Measurements from ENCODE around the gene DDX52.

The DDX52 gene

DNA sequence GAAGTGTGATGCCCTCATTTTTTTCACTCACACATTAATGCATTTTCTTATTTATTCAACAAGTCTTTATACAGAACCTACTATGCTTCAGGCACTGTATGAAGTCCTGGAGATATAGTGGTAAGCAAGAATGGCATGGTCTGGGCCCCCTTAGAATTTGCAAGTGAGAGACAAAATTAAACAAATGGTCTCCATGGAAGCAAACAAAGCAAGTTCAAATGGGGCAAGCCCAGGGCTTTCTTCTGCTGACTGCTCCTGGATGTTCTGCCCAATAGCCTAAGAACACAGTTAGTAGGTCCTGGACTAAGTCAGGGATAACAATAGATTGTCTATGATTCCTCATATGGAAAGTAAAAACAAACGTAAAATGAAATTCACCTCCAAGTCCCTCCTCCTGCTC is 31.3 kb upstream of the DDX52 start:
- H3K4me1 ChIP-seq (ENCODE audit: control insufficient read depth in 2 of 2, insufficient read depth in 2 of 2, low read length in 2 of 2), result peaks cover 36 to 37% of the 10 kb centered on the region in 2 donors
- no peak overlapping the region for H3K4me3 ChIP-seq (ENCODE audit: low read length in 2 of 2)
- H3K27me3 ChIP-seq (ENCODE audit: control insufficient read depth in 2 of 2, insufficient read depth in 2 of 2, low read length in 2 of 2), result no peaks in the 10 kb centered on the region
- no peak overlapping the region for H3K9ac ChIP-seq (ENCODE audit: low read depth in 1 of 2, low read length in 2 of 2)
- H3K27ac ChIP-seq (ENCODE audit: low read depth in 2 of 2, low read length in 2 of 2), result no peak overlapping the region
- no peaks in the 10 kb centered on the region for H3K36me3 ChIP-seq (ENCODE audit: control insufficient read depth in 2 of 2, insufficient read depth in 2 of 2, low read length in 2 of 2)
- no peaks in the 10 kb centered on the region for H3K9me3 ChIP-seq (ENCODE audit: control insufficient read depth in 2 of 2, low read length in 2 of 2)

DNA sequence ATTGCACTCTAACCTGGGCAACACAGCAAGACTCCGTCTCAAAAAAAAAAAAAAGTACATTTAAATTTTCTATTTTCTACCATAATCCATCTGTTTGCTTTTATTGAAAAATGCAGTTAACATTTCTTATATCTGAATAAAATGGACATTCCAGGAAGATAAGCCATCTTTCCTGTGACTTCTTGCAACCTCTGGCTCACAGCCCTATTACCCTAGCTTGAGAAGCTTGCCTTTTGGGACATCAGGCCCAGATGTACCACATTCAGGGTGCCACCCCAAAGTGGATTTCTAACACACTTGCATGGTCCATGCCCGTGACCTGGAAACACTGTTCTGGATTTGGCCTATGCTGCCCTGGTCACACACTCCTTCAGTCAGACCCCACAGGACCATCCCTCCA is 30.1 kb upstream of the DDX52 start:
- H3K4me1 ChIP-seq (ENCODE audit: control insufficient read depth in 2 of 2, insufficient read depth in 2 of 2, low read length in 2 of 2), result peaks cover 36 to 37% of the 10 kb centered on the region in 2 donors
- H3K4me3 ChIP-seq (ENCODE audit: low read length in 2 of 2), result no peak overlapping the region
- H3K9ac ChIP-seq (ENCODE audit: low read depth in 1 of 2, low read length in 2 of 2), result no peak overlapping the region
- no peaks in the 10 kb centered on the region for H3K36me3 ChIP-seq (ENCODE audit: control insufficient read depth in 2 of 2, insufficient read depth in 2 of 2, low read length in 2 of 2)
- H3K9me3 ChIP-seq (ENCODE audit: control insufficient read depth in 2 of 2, low read length in 2 of 2), result no peaks in the 10 kb centered on the region
- no peaks in the 10 kb centered on the region for H3K27me3 ChIP-seq (ENCODE audit: control insufficient read depth in 2 of 2, insufficient read depth in 2 of 2, low read length in 2 of 2)
- H3K27ac ChIP-seq (ENCODE audit: low read depth in 2 of 2, low read length in 2 of 2), result no peak overlapping the region

DNA sequence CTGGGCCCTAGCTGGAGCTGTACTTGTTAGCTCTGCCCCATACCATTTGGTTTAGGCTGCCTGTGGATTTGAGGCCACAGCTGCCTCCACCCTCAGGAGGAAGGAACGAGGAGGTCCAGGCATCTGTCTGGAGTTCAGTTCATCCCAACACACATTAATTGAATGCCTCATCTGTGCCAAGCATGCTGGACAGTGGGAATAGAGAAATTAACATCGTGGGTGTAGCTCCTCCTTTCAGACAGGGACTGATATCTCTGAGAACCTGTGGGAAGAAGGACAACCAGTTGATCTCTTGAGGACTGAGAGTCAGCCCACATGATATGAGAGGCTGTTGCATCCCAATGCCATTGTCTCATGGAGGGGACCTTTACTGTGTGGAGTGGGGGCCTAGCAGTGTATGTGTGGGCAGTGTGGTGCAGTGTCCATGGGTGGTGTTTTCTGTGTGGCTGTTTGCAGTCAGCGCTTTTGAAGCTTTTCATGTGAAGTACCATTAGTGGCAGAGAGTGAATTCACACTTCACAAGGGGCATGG is 29.4 kb upstream of the DDX52 start:
- Histone ChIP-seq H3K4me3 (ENCODE audit: low read length in 2 of 2) (no peak overlapping the region), H3K27ac (ENCODE audit: low read depth in 2 of 2, low read length in 2 of 2) (peak overlapping the region; percentile 75 to 84), H3K36me3 (ENCODE audit: control insufficient read depth in 2 of 2, insufficient read depth in 2 of 2, low read length in 2 of 2) (no peaks in the 10 kb centered on the region), H3K4me1 (ENCODE audit: control insufficient read depth in 2 of 2, insufficient read depth in 2 of 2, low read length in 2 of 2) (peaks cover 36 to 37% of the 10 kb centered on the region in 2 donors), H3K9ac (ENCODE audit: low read depth in 1 of 2, low read length in 2 of 2) (no peak overlapping the region), H3K27me3 (ENCODE audit: control insufficient read depth in 2 of 2, insufficient read depth in 2 of 2, low read length in 2 of 2) (no peaks in the 10 kb centered on the region), H3K9me3 (ENCODE audit: control insufficient read depth in 2 of 2, low read length in 2 of 2) (no peaks in the 10 kb centered on the region)

DNA sequence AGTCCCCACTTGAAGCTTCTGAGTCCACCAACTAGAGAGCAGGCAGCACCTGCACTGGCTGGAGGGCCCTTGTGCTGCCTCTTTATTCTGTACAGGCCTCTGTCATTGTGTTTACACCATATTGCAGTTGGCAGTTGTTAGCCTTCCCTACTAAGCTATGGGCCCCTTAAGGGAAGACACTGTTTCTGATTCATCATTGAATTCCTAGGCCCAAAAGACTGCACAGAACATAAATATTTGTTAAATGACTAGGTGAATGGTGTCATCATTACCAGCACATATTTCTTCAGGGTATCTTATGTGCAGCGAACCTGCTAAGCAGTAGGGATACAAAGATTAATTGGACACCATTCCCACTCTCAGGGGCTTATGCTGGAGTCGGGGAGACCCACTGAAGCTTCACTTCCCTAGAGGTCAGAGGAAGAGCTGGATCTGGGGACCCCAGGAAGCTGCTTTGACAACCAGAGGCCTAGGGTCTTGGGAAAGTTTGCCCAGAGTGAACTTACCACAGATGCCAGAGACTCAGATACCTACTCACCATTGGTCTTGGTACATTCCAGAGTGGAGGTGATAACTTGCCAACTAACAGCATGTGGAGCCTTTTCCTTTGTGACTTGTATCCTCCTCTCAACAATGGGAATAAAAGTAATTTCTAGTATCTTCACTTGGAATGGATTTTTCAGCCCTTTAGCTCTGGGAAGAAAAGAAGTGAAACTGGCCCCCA is 28.7 kb upstream of the DDX52 start:
- no peaks in the 10 kb centered on the region for H3K36me3 ChIP-seq (ENCODE audit: control insufficient read depth in 2 of 2, insufficient read depth in 2 of 2, low read length in 2 of 2)
- no peaks in the 10 kb centered on the region for H3K27me3 ChIP-seq (ENCODE audit: control insufficient read depth in 2 of 2, insufficient read depth in 2 of 2, low read length in 2 of 2)
- peak overlapping the region in 1 of 2 donors; percentile 19 for H3K9ac ChIP-seq (ENCODE audit: low read depth in 1 of 2, low read length in 2 of 2)
- peaks cover 34% of the 10 kb centered on the region in 2 donors for H3K4me1 ChIP-seq (ENCODE audit: control insufficient read depth in 2 of 2, insufficient read depth in 2 of 2, low read length in 2 of 2)
- peak overlapping the region; percentile 75 to 84 for H3K27ac ChIP-seq (ENCODE audit: low read depth in 2 of 2, low read length in 2 of 2)
- H3K4me3 ChIP-seq (ENCODE audit: low read length in 2 of 2), result no peak overlapping the region
- no peaks in the 10 kb centered on the region for H3K9me3 ChIP-seq (ENCODE audit: control insufficient read depth in 2 of 2, low read length in 2 of 2)

DNA sequence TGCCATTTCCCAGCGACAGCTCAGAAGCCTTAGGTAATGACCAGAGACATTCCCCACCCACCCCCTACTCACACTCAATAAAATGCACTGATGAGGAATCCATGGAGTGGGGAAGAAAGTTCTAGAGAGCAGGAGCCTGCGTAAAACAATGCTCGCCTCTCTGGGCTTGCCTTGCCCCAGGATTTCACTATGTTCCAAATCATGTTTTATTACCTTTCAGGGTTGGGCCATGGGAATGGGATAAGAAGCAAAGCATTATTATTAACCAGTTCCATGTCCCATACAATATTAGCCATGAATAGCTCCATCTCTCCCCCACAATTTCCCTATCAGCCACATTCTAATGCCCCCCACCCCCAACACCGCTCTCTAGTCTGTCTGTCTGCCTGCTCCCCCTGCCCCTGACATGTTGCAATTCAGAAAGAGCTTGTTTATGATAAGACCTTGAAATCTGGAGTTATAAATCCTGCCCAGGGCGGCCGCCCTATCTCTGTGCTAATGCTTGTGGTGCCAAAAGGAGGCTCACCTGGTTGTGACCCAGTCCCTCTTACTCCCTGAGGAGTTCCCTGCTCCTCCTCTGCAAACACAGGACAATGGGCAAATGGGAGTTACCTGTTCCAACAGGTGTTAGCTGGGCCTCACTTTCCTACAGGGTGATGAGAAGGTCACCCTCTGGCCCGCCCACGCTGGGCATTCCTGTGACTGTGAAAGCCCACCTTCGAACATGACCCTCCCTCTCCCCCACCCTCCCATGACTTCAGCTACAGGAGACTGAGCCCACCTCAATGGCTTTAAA is 28.0 kb upstream of the DDX52 start:
- H3K9me3 ChIP-seq (ENCODE audit: control insufficient read depth in 2 of 2, low read length in 2 of 2), result no peaks in the 10 kb centered on the region
- H3K4me3 ChIP-seq (ENCODE audit: low read length in 2 of 2), result no peak overlapping the region
- no peaks in the 10 kb centered on the region for H3K36me3 ChIP-seq (ENCODE audit: control insufficient read depth in 2 of 2, insufficient read depth in 2 of 2, low read length in 2 of 2)
- peak overlapping the region; percentile 75 to 84 for H3K27ac ChIP-seq (ENCODE audit: low read depth in 2 of 2, low read length in 2 of 2)
- H3K4me1 ChIP-seq (ENCODE audit: control insufficient read depth in 2 of 2, insufficient read depth in 2 of 2, low read length in 2 of 2), result peaks cover 26 to 28% of the 10 kb centered on the region in 2 donors
- no peaks in the 10 kb centered on the region for H3K27me3 ChIP-seq (ENCODE audit: control insufficient read depth in 2 of 2, insufficient read depth in 2 of 2, low read length in 2 of 2)
- H3K9ac ChIP-seq (ENCODE audit: low read depth in 1 of 2, low read length in 2 of 2), result peak overlapping the region in 1 of 2 donors; percentile 19

DNA sequence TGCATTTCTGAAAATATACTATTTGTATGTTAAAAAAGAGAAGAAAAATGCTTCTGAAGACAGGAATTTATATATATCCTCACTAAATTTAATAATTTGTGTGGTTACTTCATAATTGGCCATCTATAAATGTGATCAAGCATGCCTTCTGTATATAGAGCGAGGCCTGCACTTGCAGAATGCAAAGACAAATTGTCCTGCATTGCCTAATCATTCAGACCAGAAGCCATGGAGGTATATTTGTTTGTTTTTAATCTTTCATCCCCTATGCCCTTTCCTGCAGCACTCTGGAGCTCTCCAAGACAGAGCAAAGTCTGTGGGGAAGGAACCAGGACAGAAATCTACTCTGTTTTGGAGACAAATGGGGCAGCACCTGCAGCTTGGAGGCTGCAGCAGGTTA is 23.8 kb upstream of the DDX52 start:
- Histone ChIP-seq H3K36me3 (ENCODE audit: control insufficient read depth in 2 of 2, insufficient read depth in 2 of 2, low read length in 2 of 2) (no peaks in the 10 kb centered on the region), H3K4me3 (ENCODE audit: low read length in 2 of 2) (no peak overlapping the region), H3K27me3 (ENCODE audit: control insufficient read depth in 2 of 2, insufficient read depth in 2 of 2, low read length in 2 of 2) (no peaks in the 10 kb centered on the region), H3K9ac (ENCODE audit: low read depth in 1 of 2, low read length in 2 of 2) (no peak overlapping the region), H3K9me3 (ENCODE audit: control insufficient read depth in 2 of 2, low read length in 2 of 2) (no peaks in the 10 kb centered on the region), H3K27ac (ENCODE audit: low read depth in 2 of 2, low read length in 2 of 2) (no peak overlapping the region), H3K4me1 (ENCODE audit: control insufficient read depth in 2 of 2, insufficient read depth in 2 of 2, low read length in 2 of 2) (peaks cover 22 to 25% of the 10 kb centered on the region in 2 donors)

DNA sequence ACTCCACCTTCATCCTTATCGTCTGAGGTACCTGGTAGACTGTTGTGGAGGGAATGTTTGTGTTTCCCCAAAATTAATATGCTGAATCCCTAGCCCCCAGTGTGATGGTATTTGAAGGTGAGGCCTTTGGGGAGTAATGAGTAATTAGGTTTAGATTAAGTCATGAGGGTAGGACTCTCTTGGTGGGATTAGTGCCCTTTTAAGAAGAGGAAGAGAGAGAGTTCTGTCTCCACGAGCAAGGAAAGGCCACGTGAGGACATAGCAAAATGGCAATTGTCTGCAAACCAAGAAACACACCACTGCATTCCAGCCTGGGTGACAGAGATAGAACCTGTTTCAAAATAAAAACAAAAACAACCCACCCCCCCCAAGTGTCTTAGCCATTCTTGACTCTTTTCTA is 21.0 kb upstream of the DDX52 start:
- H3K4me3 ChIP-seq (ENCODE audit: low read length in 2 of 2), result no peak overlapping the region
- no peak overlapping the region for H3K27ac ChIP-seq (ENCODE audit: low read depth in 2 of 2, low read length in 2 of 2)
- no peaks in the 10 kb centered on the region for H3K36me3 ChIP-seq (ENCODE audit: control insufficient read depth in 2 of 2, insufficient read depth in 2 of 2, low read length in 2 of 2)
- H3K9me3 ChIP-seq (ENCODE audit: control insufficient read depth in 2 of 2, low read length in 2 of 2), result no peaks in the 10 kb centered on the region
- no peak overlapping the region for H3K9ac ChIP-seq (ENCODE audit: low read depth in 1 of 2, low read length in 2 of 2)
- peaks cover 10 to 15% of the 10 kb centered on the region in 2 donors for H3K4me1 ChIP-seq (ENCODE audit: control insufficient read depth in 2 of 2, insufficient read depth in 2 of 2, low read length in 2 of 2)
- H3K27me3 ChIP-seq (ENCODE audit: control insufficient read depth in 2 of 2, insufficient read depth in 2 of 2, low read length in 2 of 2), result no peaks in the 10 kb centered on the region

DNA sequence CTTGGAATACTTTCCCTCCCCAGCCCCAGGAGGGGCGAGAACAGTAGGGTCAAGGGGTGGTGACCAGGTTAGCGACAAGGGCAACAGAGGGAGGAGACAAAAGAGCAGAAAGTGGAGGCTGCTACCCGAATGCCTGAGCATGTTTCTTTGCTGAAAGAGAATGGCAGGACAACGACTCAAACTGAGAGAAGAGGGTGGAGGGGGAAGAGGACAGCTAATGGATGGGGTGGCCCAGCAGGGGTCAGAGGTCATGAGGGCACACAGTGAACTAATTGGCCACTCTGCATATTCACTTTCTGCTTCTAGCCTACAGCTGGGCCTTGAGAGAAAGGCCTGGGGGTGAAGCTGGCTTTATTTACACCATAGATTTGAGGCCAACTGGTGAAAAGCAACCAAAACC is 19.1 kb upstream of the DDX52 start:
- H3K27ac ChIP-seq (ENCODE audit: low read depth in 2 of 2, low read length in 2 of 2), result peak overlapping the region in 1 of 2 donors; percentile 35
- peak overlapping the region in 1 of 2 donors; percentile 20 for H3K4me3 ChIP-seq (ENCODE audit: low read length in 2 of 2)
- H3K4me1 ChIP-seq (ENCODE audit: control insufficient read depth in 2 of 2, insufficient read depth in 2 of 2, low read length in 2 of 2), result peaks cover 10 to 15% of the 10 kb centered on the region in 2 donors
- no peaks in the 10 kb centered on the region for H3K9me3 ChIP-seq (ENCODE audit: control insufficient read depth in 2 of 2, low read length in 2 of 2)
- H3K27me3 ChIP-seq (ENCODE audit: control insufficient read depth in 2 of 2, insufficient read depth in 2 of 2, low read length in 2 of 2), result no peaks in the 10 kb centered on the region
- H3K36me3 ChIP-seq (ENCODE audit: control insufficient read depth in 2 of 2, insufficient read depth in 2 of 2, low read length in 2 of 2), result no peaks in the 10 kb centered on the region
- H3K9ac ChIP-seq (ENCODE audit: low read depth in 1 of 2, low read length in 2 of 2), result no peak overlapping the region

DNA sequence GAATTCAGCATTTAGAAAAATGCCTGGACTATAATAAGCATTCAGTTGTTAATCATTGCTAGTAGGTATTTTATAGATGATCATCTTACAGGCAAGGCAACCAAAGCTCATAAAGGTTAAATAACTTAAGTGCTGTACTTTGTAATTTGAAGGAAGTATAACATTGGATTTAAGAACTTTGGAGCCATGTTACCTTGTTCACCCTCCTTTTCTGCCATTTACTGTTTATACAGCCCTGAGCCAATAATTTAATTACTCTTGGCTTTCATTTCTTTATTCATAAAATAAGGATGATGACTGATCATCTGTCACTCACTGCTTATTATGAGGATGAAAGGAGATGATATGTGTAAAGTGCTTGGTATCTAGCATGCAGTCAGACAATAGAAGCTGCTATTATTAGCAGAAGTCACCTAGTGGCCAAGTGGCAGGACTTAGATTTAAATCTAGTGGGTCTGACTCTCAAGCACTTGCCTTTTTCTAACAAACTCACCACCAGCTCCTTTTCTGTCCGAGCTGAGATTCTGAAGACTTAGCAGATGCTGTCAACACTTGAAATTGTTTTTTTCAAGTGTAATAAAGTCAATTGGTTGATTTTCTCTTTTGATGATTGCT is 18.3 kb upstream of the DDX52 start:
- H3K27ac ChIP-seq (ENCODE audit: low read depth in 2 of 2, low read length in 2 of 2), result no peak overlapping the region
- H3K27me3 ChIP-seq (ENCODE audit: control insufficient read depth in 2 of 2, insufficient read depth in 2 of 2, low read length in 2 of 2), result no peaks in the 10 kb centered on the region
- H3K9ac ChIP-seq (ENCODE audit: low read depth in 1 of 2, low read length in 2 of 2), result no peak overlapping the region
- H3K4me1 ChIP-seq (ENCODE audit: control insufficient read depth in 2 of 2, insufficient read depth in 2 of 2, low read length in 2 of 2), result peaks cover 10 to 15% of the 10 kb centered on the region in 2 donors
- no peak overlapping the region for H3K4me3 ChIP-seq (ENCODE audit: low read length in 2 of 2)
- no peaks in the 10 kb centered on the region for H3K36me3 ChIP-seq (ENCODE audit: control insufficient read depth in 2 of 2, insufficient read depth in 2 of 2, low read length in 2 of 2)
- no peaks in the 10 kb centered on the region for H3K9me3 ChIP-seq (ENCODE audit: control insufficient read depth in 2 of 2, low read length in 2 of 2)

DNA sequence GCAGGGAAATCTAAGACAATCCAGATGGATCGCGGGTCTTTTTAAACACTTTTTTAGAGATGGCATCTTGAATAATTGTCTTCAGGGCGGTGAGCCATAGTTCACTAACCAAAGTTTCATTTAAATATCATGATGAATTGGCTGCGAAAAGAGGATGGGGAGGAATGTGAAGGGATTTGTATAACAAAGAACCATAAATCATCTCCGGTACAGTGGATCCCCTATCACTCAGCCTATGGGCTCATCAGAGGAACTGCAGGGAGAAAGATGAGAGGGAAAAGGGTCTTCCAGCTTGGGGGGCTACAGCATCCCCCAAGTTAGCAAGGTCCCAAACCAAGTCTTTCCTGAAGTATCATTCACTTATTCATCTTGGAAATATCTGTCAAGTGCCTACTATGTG is 16.7 kb upstream of the DDX52 start:
- no peaks in the 10 kb centered on the region for H3K9me3 ChIP-seq (ENCODE audit: control insufficient read depth in 2 of 2, low read length in 2 of 2)
- peaks cover 10 to 15% of the 10 kb centered on the region in 2 donors for H3K4me1 ChIP-seq (ENCODE audit: control insufficient read depth in 2 of 2, insufficient read depth in 2 of 2, low read length in 2 of 2)
- H3K36me3 ChIP-seq (ENCODE audit: control insufficient read depth in 2 of 2, insufficient read depth in 2 of 2, low read length in 2 of 2), result no peaks in the 10 kb centered on the region
- no peaks in the 10 kb centered on the region for H3K27me3 ChIP-seq (ENCODE audit: control insufficient read depth in 2 of 2, insufficient read depth in 2 of 2, low read length in 2 of 2)
- H3K27ac ChIP-seq (ENCODE audit: low read depth in 2 of 2, low read length in 2 of 2), result no peak overlapping the region
- H3K9ac ChIP-seq (ENCODE audit: low read depth in 1 of 2, low read length in 2 of 2), result no peak overlapping the region
- no peak overlapping the region for H3K4me3 ChIP-seq (ENCODE audit: low read length in 2 of 2)
